Gastroesophageal sphincter (tissue), 4 donors: ENCODE data around the gene MOB3B. TPM values are rescaled to one million over a fixed set of nuclear protein-coding genes. Genes with fewer than 3 reads are reported as not detected.
A peak's percentile ranks its signal among the peaks of the same experiment; 100 is the strongest.

ENCODE experiments used
- ATAC-seq: fragments of 150-250 bp; one replicate; pipeline ENCODE4 v1.9.1; 2016; ENCODE audit warnings: mild to moderate bottlenecking, moderate library complexity
- H3K27ac ChIP-seq, 4 donors: fragments of 200-600 bp; sonication (generic) in 3 of 4; 1 replicate in 3 of 4; 2 replicates in 1 of 4; pipeline ENCODE4 v1.5.1; 2016 to 2019
- H3K27me3 ChIP-seq: fragments of 200-600 bp; sonication (generic); one replicate; pipeline ENCODE4 v1.5.1; 2019
- H3K36me3 ChIP-seq, 2 donors: fragments of 200-600 bp; sonication (generic); one replicate each; pipeline ENCODE4 v1.5.1; 2019; ENCODE audit warnings: control low read depth in 1 of 2
- H3K4me1 ChIP-seq, 3 donors: fragments of 200-600 bp; sonication (generic); 1 replicate in 2 of 3; 2 replicates in 1 of 3; pipeline ENCODE4 v1.5.1; 2016 to 2019; ENCODE audit warnings: control low read depth in 2 of 3
- H3K4me3 ChIP-seq, 2 donors: fragments of 200-600 bp; sonication (generic); one replicate each; pipeline ENCODE4 v1.5.1; 2019; ENCODE audit warnings: mild to moderate bottlenecking in 1 of 2, moderate library complexity in 1 of 2
- H3K9me3 ChIP-seq, 3 donors: fragments of 200-600 bp; sonication (generic); one replicate each; pipeline ENCODE4 v1.5.1; 2017 to 2019; ENCODE audit warnings: control low read depth in 2 of 3
- EP300 ChIP-seq: sonication (generic); formaldehyde crosslinking; IDR thresholded peaks from one replicate; pipeline ENCODE4 v1.6.1; 2017; ENCODE audit warnings: antibody characterized with exemption, mild to moderate bottlenecking
- POLR2A ChIP-seq, 2 donors: fragments of 450-650 bp; IDR thresholded peaks; one replicate each; pipeline ENCODE4 v1.6.1; 2017; ENCODE audit warnings: antibody characterized with exemption in 2 of 2, mild to moderate bottlenecking in 2 of 2, moderate library complexity in 1 of 2
- POLR2AphosphoS5 ChIP-seq: sonication (generic); formaldehyde crosslinking; IDR thresholded peaks from one replicate; pipeline ENCODE4 v1.6.1; 2017; ENCODE audit warnings: antibody characterized with exemption
- WGBS, 2 donors: methylation state at CpG; one replicate each; pipeline ENCODE4 v1.1.5; 2018; ENCODE audit warnings: low coverage in 1 of 2; 5-methylcytosine and 5-hydroxymethylcytosine counted together
- total RNA-seq, 4 donors: library from RNA; depleted of rRNA; stranded (reverse); fragments of >200 nt; gene quantifications; one replicate each; pipeline ENCODE4 v1.1.0, GENCODE V29; 2016
- TF ChIP-seq, protein P1 (sequence below), 4 experiments: fragments of 200-600 bp in 2 of 4; fragments of 450-650 bp in 2 of 4; sonication (generic) in 1 of 4; IDR thresholded peaks; one replicate each; pipeline ENCODE4 v1.5.1; 2017 to 2019; ENCODE audit warnings: antibody characterized with exemption in 4 of 4, mild to moderate bottlenecking in 2 of 4, moderate library complexity in 2 of 4

The MOB3B gene
- total RNA-seq, 4 donors from 2014 or later: 10.2 to 12.4 (median 11.6) TPM

DNA sequence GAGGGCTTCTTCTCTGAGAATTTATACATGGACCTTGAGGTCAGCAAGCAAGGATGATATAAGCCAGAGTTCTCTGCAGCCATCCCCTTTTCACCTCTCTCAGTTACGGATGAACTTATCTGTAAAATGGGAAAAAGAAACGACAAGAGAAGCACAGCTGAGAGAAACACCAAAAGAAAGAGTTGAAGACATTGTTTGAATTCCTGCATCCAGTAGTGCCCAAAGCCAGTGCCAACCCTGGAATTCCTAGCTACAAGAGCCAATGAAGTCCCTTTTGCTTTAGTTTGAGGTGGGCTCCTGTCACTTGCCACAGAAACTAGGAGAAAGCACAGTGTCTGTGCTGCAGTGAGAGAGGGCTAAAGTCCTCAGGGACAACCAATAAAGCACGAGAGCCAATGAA is 6.6 kb upstream of the MOB3B start:
- H3K27ac ChIP-seq: peak overlapping the region in 1 of 4 donors; percentile 12
- peaks cover 17 to 87% (median 17%) of the 10 kb centered on the region in 3 donors for H3K4me1 ChIP-seq
- H3K27me3 ChIP-seq: no peaks in the 10 kb centered on the region
- ATAC-seq: no peak
- TF ChIP-seq POLR2AphosphoS5 (no peak), EP300 (no peak), POLR2A (IDR thresholded peaks at IDR 0.05) (no peak)
- TF ChIP-seq, protein P1, sequence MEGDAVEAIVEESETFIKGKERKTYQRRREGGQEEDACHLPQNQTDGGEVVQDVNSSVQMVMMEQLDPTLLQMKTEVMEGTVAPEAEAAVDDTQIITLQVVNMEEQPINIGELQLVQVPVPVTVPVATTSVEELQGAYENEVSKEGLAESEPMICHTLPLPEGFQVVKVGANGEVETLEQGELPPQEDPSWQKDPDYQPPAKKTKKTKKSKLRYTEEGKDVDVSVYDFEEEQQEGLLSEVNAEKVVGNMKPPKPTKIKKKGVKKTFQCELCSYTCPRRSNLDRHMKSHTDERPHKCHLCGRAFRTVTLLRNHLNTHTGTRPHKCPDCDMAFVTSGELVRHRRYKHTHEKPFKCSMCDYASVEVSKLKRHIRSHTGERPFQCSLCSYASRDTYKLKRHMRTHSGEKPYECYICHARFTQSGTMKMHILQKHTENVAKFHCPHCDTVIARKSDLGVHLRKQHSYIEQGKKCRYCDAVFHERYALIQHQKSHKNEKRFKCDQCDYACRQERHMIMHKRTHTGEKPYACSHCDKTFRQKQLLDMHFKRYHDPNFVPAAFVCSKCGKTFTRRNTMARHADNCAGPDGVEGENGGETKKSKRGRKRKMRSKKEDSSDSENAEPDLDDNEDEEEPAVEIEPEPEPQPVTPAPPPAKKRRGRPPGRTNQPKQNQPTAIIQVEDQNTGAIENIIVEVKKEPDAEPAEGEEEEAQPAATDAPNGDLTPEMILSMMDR (IDR thresholded peaks at IDR 0.05): no peak
- no peaks in the 10 kb centered on the region for H3K9me3 ChIP-seq
- no peak overlapping the region for H3K4me3 ChIP-seq
- WGBS, 2 donors: 75% methylated on average over 3 of the region's 3 CpGs; no CpG with 5 or more reads in 1 of the 2 donors
- H3K36me3 ChIP-seq: no peaks in the 10 kb centered on the region

DNA sequence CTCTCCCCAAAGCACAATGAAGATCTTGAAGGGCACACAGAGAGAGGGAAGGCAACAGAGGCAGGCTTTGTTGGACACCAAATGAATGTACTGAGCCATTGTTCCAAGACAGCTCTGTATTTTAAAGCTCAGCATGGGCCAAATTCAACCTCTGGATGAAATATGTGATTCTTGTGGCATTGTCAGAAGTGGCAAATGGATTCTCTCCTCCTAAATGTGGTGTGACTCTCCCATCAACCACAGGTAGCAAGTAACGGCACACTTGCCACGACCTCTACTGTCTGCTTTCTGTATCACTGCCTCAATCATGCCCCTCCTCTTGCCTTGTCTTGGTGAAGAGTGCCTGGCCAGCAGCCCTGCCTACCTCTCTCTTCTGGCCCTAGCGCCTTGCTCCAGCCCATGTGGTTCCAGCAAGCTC is 6.1 kb upstream of the MOB3B start:
- no peak for ATAC-seq
- no peaks in the 10 kb centered on the region for H3K9me3 ChIP-seq
- H3K27me3 ChIP-seq: no peaks in the 10 kb centered on the region
- 61 to 94% methylated on average over 2 of the region's 3 CpGs for WGBS, 2 donors
- H3K36me3 ChIP-seq: no peaks in the 10 kb centered on the region
- H3K4me3 ChIP-seq: no peak overlapping the region
- H3K4me1 ChIP-seq: peaks cover 13 to 87% (median 15%) of the 10 kb centered on the region in 3 donors
- peak overlapping the region in 2 of 4 donors; percentile 12 to 28 for H3K27ac ChIP-seq
- no peak for TF ChIP-seq EP300
- TF ChIP-seq POLR2AphosphoS5: no peak
- TF ChIP-seq, protein P1 (IDR thresholded peaks at IDR 0.05): no peak
- TF ChIP-seq POLR2A (IDR thresholded peaks at IDR 0.05): no peak

DNA sequence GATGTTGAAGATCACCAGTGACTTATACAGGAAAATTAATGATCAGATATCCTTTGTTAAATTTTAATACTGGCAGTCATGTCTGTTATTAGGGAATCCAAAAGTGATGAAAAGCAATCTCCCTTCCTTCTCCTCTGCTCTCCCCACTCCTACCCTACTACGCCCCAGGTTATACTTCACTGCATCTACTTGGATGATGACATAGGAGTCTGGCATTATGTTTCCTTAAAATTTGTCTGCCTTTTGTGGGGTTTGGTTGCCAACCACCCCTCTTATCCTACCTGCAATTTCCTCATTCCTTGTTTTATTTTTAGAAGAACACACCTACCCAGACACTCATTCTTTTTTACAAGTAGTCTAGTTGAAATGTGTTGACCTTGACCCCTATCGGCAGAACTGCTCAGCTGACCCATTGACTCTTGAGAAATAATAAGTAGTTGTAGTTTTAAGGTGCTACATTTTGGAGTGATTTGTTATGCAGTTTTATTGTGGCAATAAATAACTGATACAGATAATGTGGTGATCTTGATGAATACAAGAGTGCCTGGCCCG is 5.1 kb upstream of the MOB3B start:
- H3K27ac ChIP-seq: peak overlapping the region in 3 of 4 donors; percentile 39 to 66 (median 61)
- ATAC-seq: no peak
- H3K4me1 ChIP-seq: peaks cover 5 to 87% (median 10%) of the 10 kb centered on the region in 3 donors
- no peaks in the 10 kb centered on the region for H3K9me3 ChIP-seq
- H3K36me3 ChIP-seq: no peaks in the 10 kb centered on the region
- 88 to 100% methylated on average over 1 to 3 of the region's 3 CpGs for WGBS, 2 donors
- no peaks in the 10 kb centered on the region for H3K27me3 ChIP-seq
- H3K4me3 ChIP-seq: no peak overlapping the region
- TF ChIP-seq EP300: no peak
- no peak for TF ChIP-seq POLR2AphosphoS5
- no peak for TF ChIP-seq POLR2A (IDR thresholded peaks at IDR 0.05)
- TF ChIP-seq, protein P1 (IDR thresholded peaks at IDR 0.05): no peak

DNA sequence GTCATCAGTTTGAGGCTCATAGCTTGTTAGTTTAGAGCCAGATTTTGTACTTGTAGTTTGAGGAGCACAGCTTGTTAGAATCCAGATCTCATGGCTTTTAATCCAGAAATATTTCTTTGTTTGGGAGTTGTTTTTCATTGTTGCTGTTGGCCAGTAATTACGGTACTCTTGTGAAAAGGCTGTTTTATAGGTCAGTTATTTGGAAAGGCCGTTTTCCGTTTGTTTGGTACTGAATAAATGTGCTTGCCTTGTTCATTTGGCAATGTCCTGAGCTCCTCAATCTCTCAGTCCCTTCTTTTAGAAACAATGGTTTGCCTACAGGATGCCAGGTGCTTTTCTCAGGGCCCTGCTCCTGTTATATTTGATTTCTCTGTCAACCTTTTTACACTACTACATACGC is 4.5 kb upstream of the MOB3B start:
- H3K27me3 ChIP-seq: no peaks in the 10 kb centered on the region
- H3K36me3 ChIP-seq: no peaks in the 10 kb centered on the region
- H3K4me1 ChIP-seq: peaks cover under 1 to 83% (median 7%) of the 10 kb centered on the region in 3 donors
- peak overlapping the region; percentile 41 to 66 (median 52) for H3K27ac ChIP-seq
- H3K4me3 ChIP-seq: no peak overlapping the region
- H3K9me3 ChIP-seq: no peaks in the 10 kb centered on the region
- WGBS, 2 donors: 40 to 61% methylated on average over 4 of the region's 4 CpGs
- TF ChIP-seq POLR2AphosphoS5: peak; percentile 56
- TF ChIP-seq POLR2A (IDR thresholded peaks at IDR 0.05): no peak
- peak; percentile 50 for ATAC-seq

DNA sequence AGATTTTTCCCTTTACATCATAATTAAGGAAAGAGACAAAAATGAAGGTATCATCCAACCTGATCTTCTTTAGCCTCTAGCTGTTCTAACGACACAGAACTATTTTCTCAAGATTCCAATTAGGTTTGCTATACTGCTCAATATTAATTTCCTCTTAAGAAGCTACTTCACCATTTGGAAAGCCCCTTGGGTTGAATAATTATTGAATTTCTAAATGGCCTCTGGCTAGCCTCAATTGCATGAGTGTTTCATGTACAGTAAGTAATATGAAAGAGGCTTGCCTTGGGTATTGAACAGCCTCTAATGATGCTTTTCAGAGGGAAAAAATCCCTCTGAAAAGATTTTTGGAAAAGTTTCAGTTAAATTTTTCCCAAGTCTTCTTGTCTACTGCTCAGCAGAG is 3.7 kb upstream of the MOB3B start:
- no peaks in the 10 kb centered on the region for H3K9me3 ChIP-seq
- 75 to 92% methylated on average over 1 of the region's 1 CpG for WGBS, 2 donors
- no peak overlapping the region for H3K4me3 ChIP-seq
- peak overlapping the region in 2 of 4 donors; percentile 33 to 61 for H3K27ac ChIP-seq
- H3K4me1 ChIP-seq: peaks cover 0 to 75% (median under 1%) of the 10 kb centered on the region in 3 donors
- ATAC-seq: no peak
- no peaks in the 10 kb centered on the region for H3K27me3 ChIP-seq
- H3K36me3 ChIP-seq: no peaks in the 10 kb centered on the region
- no peak for TF ChIP-seq POLR2A (IDR thresholded peaks at IDR 0.05)
- no peak for TF ChIP-seq POLR2AphosphoS5
- TF ChIP-seq, protein P1 (IDR thresholded peaks at IDR 0.05): no peak
- no peak for TF ChIP-seq EP300
